Ovary (tissue), 3 donors: Measurements from ENCODE around the gene NUDC.

ENCODE experiments used
- EP300 ChIP-seq: sonication (generic); formaldehyde crosslinking; IDR thresholded peaks from one replicate; pipeline ENCODE4 v1.6.1; 2017; ENCODE audit warnings: antibody characterized with exemption
- TF ChIP-seq, protein P1 (sequence below), 3 donors: fragments of 450-650 bp in 2 of 3; fragments of 200-600 bp in 1 of 3; IDR thresholded peaks; one replicate each; pipeline versions ENCODE4 v1.5.1 to v1.8.0; 2016 to 2022; ENCODE audit warnings: antibody characterized with exemption in 3 of 3, mild to moderate bottlenecking in 1 of 3
- donor health status: DM: no; HTN: no; CAD: no.

DNA sequence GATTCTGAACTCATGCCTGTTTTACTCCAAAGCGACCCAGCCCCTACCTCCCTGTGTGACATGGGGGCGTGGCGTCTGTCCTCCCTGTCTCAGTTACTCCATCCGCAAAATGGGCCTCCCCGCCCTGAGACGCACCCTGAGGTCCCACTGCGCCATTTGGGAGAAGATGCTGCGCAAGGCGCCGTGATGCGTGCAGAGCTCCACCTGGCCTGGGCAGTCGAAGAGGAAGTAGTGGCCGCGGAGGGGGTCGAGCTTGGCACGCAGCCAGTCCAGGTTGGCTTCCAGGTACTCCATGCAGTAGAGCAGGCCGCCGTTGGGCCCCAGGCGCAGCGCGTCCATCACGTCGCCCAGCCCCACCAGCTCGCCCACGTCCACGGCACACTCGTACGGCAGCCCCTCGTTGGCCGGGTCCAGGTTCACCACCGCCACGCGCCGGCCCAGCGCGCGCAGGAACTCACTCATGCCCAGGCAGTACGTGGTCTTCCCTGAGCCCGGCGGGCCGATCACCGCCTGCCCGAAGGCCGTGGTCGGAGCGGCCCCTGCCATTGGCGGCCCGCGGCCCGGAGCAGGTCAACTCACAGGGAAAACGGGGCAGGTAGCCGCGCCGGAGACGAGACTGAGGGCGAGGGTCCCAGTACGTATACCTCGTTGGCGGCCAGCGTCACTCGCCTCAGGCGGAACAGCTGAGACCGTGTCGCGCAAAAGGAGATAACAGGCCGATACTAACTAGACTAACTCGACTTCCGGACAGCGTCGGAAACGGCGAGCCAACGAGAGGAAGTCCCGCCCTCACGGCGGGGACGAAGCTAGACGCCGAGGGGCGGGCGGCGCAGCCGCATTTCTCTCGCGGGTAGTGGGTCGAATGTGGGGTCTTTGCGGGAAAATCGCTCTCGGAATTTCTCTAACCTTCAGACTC is 31.7 kb upstream of the NUDC start, which contains the start of gene GPN2:
- TF ChIP-seq, protein P1, sequence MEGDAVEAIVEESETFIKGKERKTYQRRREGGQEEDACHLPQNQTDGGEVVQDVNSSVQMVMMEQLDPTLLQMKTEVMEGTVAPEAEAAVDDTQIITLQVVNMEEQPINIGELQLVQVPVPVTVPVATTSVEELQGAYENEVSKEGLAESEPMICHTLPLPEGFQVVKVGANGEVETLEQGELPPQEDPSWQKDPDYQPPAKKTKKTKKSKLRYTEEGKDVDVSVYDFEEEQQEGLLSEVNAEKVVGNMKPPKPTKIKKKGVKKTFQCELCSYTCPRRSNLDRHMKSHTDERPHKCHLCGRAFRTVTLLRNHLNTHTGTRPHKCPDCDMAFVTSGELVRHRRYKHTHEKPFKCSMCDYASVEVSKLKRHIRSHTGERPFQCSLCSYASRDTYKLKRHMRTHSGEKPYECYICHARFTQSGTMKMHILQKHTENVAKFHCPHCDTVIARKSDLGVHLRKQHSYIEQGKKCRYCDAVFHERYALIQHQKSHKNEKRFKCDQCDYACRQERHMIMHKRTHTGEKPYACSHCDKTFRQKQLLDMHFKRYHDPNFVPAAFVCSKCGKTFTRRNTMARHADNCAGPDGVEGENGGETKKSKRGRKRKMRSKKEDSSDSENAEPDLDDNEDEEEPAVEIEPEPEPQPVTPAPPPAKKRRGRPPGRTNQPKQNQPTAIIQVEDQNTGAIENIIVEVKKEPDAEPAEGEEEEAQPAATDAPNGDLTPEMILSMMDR (IDR thresholded peaks at IDR 0.05), result no peak
- TF ChIP-seq EP300, result no peak
